A549 treated with Hydrocortisone at 1 μM for 4 hours (cell line): ENCODE results near the gene TXNRD3. TPM values are rescaled to one million over a fixed set of nuclear protein-coding genes. Genes with fewer than 3 reads are reported as not detected.

Experiments used
- total RNA-seq: library from RNA; stranded (reverse); fragments of 200-300 nt; extraction: Qiagen RNA extraction; gene quantifications from 5 replicates; pipeline ENCODE4 v1.2.3, GENCODE V29; 2022

TXNRD3 gene
- 5.6 to 8.7 TPM (median 7.3 TPM) in 5 replicates for total RNA-seq

DNA sequence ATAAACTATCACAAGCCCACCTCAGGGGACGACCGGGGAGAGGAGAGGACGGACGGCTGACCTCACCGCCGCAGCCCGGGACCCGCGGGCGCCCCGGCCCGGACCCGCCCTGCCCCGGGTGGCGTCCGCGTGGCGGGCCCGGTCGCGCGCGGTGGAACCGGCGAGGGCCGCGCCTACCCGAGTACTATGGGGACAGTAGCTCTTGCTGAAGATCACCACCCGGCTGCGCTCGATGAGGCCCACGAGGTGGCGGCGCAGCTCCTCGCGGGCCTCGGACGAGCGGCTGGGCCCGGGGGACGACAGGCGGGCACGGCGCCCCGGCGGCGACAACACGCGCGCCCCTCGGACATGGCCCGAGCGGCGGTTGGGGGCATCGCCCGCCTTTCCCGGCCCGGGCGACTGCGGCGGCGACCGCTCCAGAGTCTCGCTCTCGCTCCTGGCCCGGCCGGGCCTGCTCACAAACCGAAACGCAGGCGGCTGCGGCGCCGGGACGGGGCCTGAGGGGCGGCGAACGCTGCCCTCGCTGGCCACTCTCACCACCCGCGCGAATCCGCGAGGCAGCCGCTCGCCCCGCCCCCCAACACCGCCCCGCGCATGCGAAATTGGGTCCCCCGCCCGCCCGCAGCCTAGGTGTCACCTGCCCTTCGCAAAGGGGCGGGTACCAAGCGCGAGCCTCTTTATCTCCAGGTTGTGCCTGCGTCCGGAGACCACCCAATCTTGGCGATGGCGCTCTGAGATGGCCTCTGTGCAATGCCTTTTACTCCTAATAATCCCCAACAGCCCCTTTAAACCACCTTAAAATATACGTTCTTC is at the start of gene TXNRD3:
TXNRD3 (minus strand) TSS at position 554 of the 813 bp plus-strand sequence.

DNA sequence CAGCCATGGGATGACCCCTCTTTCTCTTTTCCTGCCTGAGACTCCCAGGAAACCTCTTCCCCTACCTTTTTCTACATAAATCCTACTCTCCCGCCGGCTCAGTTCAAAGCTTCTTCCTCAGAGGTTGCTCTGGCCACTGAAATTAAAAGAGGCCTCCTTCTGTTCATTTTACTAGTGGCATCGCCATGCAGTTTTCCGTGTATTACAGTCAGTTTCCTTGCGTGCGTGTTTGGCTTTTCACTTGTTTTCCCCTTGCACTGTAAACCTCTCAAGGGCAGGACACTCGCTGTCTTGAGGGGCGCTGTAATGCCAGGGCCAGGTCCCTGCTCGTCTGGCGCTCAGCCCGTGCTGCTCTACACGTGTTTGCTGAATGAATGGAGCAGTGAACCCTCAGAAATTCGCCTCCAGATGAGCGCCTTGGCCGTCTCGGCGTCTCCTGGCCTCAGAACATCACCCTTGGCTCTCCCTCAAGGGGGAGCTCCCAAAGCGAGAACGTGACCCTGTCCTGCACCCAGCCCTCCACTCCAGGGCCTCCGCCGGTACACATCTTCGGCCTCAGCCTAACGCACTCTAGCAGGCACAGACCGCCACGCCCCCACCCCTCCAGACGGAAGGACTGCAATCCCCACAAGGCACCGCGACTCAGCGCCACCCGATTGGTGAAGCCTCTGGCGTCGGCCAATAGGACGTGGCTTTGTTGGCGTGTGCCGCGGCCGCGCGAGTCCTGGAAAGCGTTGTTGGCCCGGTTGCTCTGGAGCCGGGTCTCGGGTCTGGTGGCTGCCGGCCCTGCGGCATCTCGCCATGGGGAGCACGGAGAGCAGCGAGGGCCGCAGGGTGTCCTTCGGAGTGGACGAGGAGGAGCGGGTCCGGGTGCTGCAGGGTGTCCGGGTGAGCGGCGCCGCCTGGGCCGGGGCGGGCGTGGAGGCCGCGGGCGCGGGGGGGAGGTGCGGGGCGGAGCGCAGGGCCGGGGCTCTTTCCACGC is 48.9 kb upstream of the TXNRD3 start, which contains the start of gene CHCHD6:
CHCHD6 (plus strand) TSS at position 729 of the 982 bp plus-strand sequence; CDS start at position 802, 73 bp downstream.

DNA sequence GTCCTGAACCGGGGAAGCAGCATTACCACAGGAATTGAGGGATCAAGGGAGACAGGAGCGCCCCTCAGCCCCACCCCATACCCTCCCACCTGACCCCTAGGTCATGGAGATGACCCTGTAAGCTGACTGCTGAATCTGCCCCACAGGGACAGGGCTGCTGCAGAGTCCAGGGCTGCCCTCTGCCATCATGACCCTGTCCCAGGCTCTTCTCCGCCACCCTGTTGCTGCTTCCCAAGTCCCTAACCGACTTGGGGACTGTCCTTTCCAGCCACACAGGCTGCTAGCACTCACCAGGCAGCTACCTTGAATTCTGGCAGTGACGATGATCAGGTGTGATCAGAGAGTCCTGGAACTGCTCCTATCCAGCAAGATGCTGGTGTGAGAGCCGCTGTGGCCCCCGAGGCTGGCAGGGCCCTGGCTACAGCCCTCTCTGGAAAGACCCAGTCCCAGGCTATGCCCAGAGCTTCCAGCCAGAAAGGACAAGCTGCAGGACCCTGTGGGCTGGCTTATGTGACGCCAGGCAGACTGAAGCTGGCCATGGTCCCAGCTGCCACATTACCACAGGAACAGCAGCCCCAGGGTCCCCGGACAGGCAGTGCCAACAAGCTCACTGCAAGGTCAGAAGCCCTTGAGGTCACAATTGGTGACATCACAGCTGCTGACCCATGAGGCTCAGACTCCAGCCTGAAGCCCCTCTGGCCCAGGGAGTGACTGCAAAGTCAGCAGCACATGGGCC is 96.4 kb downstream of the TXNRD3 start, which contains the start of gene C3orf22:
C3orf22 (minus strand) TSS at position 597 of the 736 bp plus-strand sequence. CDS start 5,542 bp downstream, outside the sequence.

Other genes starting within 250 kb of the TXNRD3 start
- gene ZXDC, start 179.2 kb downstream of the TXNRD3 start, total RNA-seq = 8.3 to 9.2 TPM (median 9.0 TPM) in 5 replicates
- gene UROC1, start 137.4 kb downstream of the TXNRD3 start, total RNA-seq = not detected in 5 replicates
- gene CHST13, start 131.0 kb downstream of the TXNRD3 start, total RNA-seq = 0.28 to 1.1 TPM (median 0.83 TPM) in 5 replicates
- gene C3orf22, start 96.2 kb downstream of the TXNRD3 start, total RNA-seq = not detected in 5 replicates
- gene CHCHD6, start 49.1 kb upstream of the TXNRD3 start, total RNA-seq = 16.5 to 20.1 TPM (median 19.8 TPM) in 5 replicates